ENCODE data around the gene DNAJC3. TPM values are rescaled to one million over a fixed set of nuclear protein-coding genes. Genes with fewer than 3 reads are reported as not detected.

The DNAJC3 gene
- total RNA-seq, 1 experiment from 2014 or later, result 21.2 TPM

DNA sequence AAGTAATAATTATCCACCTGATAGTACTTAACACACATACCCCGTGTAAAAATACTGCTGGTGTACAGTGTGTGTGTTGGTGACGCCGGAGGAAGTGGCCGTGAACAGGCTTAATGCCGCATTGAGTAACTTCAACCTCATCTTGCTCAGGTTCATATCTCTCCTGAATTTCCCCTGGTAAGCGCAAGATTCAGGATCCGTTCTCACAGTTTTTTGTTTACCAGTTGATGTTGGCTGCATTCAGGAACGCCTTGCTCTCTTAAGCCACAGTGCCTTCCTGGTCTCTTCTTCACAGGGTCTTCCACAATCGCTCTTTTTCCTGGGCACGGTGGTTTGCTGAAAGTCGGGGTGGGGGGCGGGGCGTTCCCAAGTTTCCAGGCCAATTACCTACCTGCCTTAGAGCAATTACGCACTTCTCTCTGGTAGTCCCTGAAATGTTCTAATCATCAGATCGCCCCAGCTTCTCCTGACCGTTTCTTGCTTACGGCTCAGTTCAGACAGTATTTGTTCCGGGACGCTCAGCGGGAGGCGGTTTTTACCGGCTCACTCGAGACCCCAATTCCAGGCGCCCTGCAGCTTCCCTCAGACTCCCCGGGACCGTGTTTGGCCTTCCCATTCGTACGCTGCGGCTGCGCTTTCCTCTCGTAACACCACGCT is 706 bp upstream of the DNAJC3 start:
- no peaks in the 10 kb centered on the region for H3K27me3 Mint-ChIP-seq (ENCODE audit: low read depth)

More for the DNA sequence above, 706 bp upstream of the DNAJC3 start:
- H3K9me3 ChIP-seq (ENCODE audit: control insufficient read depth, low read depth, low read length), result no peaks in the 10 kb centered on the region
- Mint-ChIP-seq H3K36me3 (ENCODE audit: insufficient read depth in 1 of 3, low read depth in 3 of 3) (peaks cover 4 to 13% (median 9%) of the 10 kb centered on the region in 3 experiments; a peak in 5 of 7 replicates), H3K4me1 (peaks cover 30 to 33% of the 10 kb centered on the region in 2 experiments), H3K27ac (peak overlapping the region; percentile 87 to 99 (median 97)), H3K4me3 (peak overlapping the region; percentile 91 to 95), H3K9me3 (peaks cover 2 to 3% of the 10 kb centered on the region in 2 experiments; a peak in 3 of 5 replicates)
- no peak overlapping the region for H3T11ph ChIP-seq (ENCODE audit: low read length)
- H3K4me1 ChIP-seq (ENCODE audit: insufficient read depth, low read length), result no peaks in the 10 kb centered on the region
- H3K23me2 ChIP-seq (ENCODE audit: insufficient read length, low read depth, low read length, poor library complexity, severe bottlenecking), result peaks cover 14% of the 10 kb centered on the region
- no peak overlapping the region for H4K91ac ChIP-seq (ENCODE audit: insufficient read length, low read depth, low read length)
- peak overlapping the region; percentile 33 for H2BK5ac ChIP-seq (ENCODE audit: insufficient read length, low read length)
- peak; percentile 66 for DNase-seq
- no peak overlapping the region for H3K23ac ChIP-seq (ENCODE audit: insufficient read length, low read depth, low read length)
- no peak overlapping the region for H4K8ac ChIP-seq (replicated peaks; ENCODE audit: insufficient read length, low read depth, low read length)
- TF ChIP-seq, protein P1, sequence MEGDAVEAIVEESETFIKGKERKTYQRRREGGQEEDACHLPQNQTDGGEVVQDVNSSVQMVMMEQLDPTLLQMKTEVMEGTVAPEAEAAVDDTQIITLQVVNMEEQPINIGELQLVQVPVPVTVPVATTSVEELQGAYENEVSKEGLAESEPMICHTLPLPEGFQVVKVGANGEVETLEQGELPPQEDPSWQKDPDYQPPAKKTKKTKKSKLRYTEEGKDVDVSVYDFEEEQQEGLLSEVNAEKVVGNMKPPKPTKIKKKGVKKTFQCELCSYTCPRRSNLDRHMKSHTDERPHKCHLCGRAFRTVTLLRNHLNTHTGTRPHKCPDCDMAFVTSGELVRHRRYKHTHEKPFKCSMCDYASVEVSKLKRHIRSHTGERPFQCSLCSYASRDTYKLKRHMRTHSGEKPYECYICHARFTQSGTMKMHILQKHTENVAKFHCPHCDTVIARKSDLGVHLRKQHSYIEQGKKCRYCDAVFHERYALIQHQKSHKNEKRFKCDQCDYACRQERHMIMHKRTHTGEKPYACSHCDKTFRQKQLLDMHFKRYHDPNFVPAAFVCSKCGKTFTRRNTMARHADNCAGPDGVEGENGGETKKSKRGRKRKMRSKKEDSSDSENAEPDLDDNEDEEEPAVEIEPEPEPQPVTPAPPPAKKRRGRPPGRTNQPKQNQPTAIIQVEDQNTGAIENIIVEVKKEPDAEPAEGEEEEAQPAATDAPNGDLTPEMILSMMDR (conservative IDR thresholded peaks at IDR 0.05), result no peak
- H4K20me1 ChIP-seq (ENCODE audit: control insufficient read depth, insufficient read depth, insufficient read length), result no peaks in the 10 kb centered on the region
- H2AK5ac ChIP-seq (ENCODE audit: insufficient read length, low read length), result no peak overlapping the region
- peak overlapping the region; percentile 87 for H3K9ac ChIP-seq (ENCODE audit: extremely low read depth, insufficient read length, low read length)
- no peak overlapping the region for H4K5ac ChIP-seq (ENCODE audit: insufficient read length, low read depth, low read length)
- no peak overlapping the region for H2BK20ac ChIP-seq (ENCODE audit: low read depth, low read length, poor library complexity, severe bottlenecking)
- H3K18ac ChIP-seq (ENCODE audit: insufficient read length, low read depth, low read length), result peak overlapping the region; percentile 73
- H3K4ac ChIP-seq (ENCODE audit: low read depth, low read length), result no peak overlapping the region
- WGBS (ENCODE audit: extremely low coverage, insufficient read length, low lambda C conversion rate), result no CpG with 5 or more reads among the region's 32 CpGs
- no peak overlapping the region for H2BK15ac ChIP-seq (ENCODE audit: low read depth, low read length)
- H2AFZ ChIP-seq (ENCODE audit: low read length), result no peak overlapping the region
- peak overlapping the region; percentile 69 for H3K14ac ChIP-seq (ENCODE audit: insufficient read depth, low read length)
- H3K27me3 ChIP-seq (ENCODE audit: insufficient read depth, low read length), result no peaks in the 10 kb centered on the region
- H2BK120ac ChIP-seq (ENCODE audit: low read depth, low read length, poor library complexity, severe bottlenecking), result no peak overlapping the region
- H3K79me1 ChIP-seq (ENCODE audit: insufficient read depth, low read depth, low read length, poor library complexity, severe bottlenecking), result no peaks in the 10 kb centered on the region
- no peak overlapping the region for H2BK12ac ChIP-seq (ENCODE audit: insufficient read length, low read depth, low read length)
- no peaks in the 10 kb centered on the region for H3K79me2 ChIP-seq (ENCODE audit: insufficient read depth, low read length)
- peak overlapping the region; percentile 62 for H3K27ac ChIP-seq (ENCODE audit: insufficient read length, low read depth, low read length)
- H3K4me2 ChIP-seq (ENCODE audit: insufficient read depth, insufficient read length, low read length), result peak overlapping the region; percentile 68
- H3K56ac ChIP-seq (ENCODE audit: insufficient read length, low read depth, low read length), result no peak overlapping the region

All from H9 (cell line).